GM21360 (cell line): ENCODE measurements around the gene SLC26A2.

ENCODE experiments used
- ATAC-seq: cut with Tn5 transposase; IDR thresholded peaks from one replicate; pipeline ENCODE4 v1.9.1; 2021; ENCODE audit warnings: mild to moderate bottlenecking, moderate library complexity; ENCODE audit not compliant: unreplicated experiment

Gene SLC26A2

GRCh38 chr5:149960272-149961185, at the start of gene SLC26A2:
TSS of gene SLC26A2 (plus strand) at chr5:149960758. CDS start at chr5:149977653, 16,895 bp downstream.
- peak; percentile 97 for ATAC-seq

- ATAC-seq = no peak
These were observed 49.5 kb upstream of the SLC26A2 start for GRCh38 chr5:149911031-149911430.

GRCh38 chr5:149912226-149912871, 48.2 kb upstream of the SLC26A2 start:
- no peak for ATAC-seq

GRCh38 chr5:149913436-149914419, 46.8 kb upstream of the SLC26A2 start:
- ATAC-seq = no peak

- no peak for ATAC-seq
These were observed 44.9 kb upstream of the SLC26A2 start for GRCh38 chr5:149915392-149916260.

GRCh38 chr5:149916334-149917072, 44.1 kb upstream of the SLC26A2 start:
- ATAC-seq = no peak

- ATAC-seq = no peak
These were observed 43.4 kb upstream of the SLC26A2 start for GRCh38 chr5:149917073-149917676.

- ATAC-seq = no peak
These were observed 39.0 kb upstream of the SLC26A2 start for GRCh38 chr5:149921597-149921996.

- no peak for ATAC-seq
These were observed 37.6 kb upstream of the SLC26A2 start for GRCh38 chr5:149922950-149923349.

- ATAC-seq = no peak
These were observed 36.1 kb upstream of the SLC26A2 start for GRCh38 chr5:149924486-149924885.

- no peak for ATAC-seq
These were observed 30.4 kb upstream of the SLC26A2 start for GRCh38 chr5:149930043-149930748.

- no peak for ATAC-seq
These were observed 29.6 kb upstream of the SLC26A2 start for GRCh38 chr5:149930749-149931574.

- no peak for ATAC-seq
These were observed 28.5 kb upstream of the SLC26A2 start for GRCh38 chr5:149931992-149932436.

GRCh38 chr5:149932445-149933350, 27.9 kb upstream of the SLC26A2 start:
- no peak for ATAC-seq

GRCh38 chr5:149935431-149935901, 25.1 kb upstream of the SLC26A2 start:
- ATAC-seq = no peak

GRCh38 chr5:149936044-149936699, 24.4 kb upstream of the SLC26A2 start:
- ATAC-seq = no peak
